ENCODE measurements around the gene ZNHIT2.

DNA sequence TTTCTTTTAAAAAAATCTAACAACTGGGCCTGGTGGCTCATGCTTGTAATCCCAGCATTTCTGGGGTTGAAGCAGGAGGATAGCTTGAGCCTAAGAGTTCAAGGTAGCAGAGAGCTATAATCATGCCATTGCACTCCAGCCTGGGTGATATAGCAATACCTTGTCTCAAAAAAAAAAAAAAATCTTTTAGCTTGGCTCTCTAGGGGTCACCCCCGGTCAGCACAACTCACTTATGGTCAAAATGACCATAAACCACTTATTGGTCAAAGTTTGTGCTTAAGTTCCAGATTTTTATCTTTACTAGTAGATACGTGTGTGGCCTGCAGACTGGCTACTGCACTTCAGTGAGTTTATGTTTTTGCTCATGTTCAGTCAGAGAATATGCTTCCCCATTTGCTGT lies 46.2 kb upstream of the ZNHIT2 start:
- TF ChIP-seq POLR2A (IDR thresholded peaks at IDR 0.05): no peak
- TF ChIP-seq, protein P1, sequence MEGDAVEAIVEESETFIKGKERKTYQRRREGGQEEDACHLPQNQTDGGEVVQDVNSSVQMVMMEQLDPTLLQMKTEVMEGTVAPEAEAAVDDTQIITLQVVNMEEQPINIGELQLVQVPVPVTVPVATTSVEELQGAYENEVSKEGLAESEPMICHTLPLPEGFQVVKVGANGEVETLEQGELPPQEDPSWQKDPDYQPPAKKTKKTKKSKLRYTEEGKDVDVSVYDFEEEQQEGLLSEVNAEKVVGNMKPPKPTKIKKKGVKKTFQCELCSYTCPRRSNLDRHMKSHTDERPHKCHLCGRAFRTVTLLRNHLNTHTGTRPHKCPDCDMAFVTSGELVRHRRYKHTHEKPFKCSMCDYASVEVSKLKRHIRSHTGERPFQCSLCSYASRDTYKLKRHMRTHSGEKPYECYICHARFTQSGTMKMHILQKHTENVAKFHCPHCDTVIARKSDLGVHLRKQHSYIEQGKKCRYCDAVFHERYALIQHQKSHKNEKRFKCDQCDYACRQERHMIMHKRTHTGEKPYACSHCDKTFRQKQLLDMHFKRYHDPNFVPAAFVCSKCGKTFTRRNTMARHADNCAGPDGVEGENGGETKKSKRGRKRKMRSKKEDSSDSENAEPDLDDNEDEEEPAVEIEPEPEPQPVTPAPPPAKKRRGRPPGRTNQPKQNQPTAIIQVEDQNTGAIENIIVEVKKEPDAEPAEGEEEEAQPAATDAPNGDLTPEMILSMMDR (IDR thresholded peaks at IDR 0.05): no peak
